Stimulated activated CD4-positive, alpha-beta T cell treated with anti-CD3 and anti-CD28 coated beads, Interleukin-4, amount 100 ng/mL, for 1 hour (primary cell): ENCODE results near the gene VPS54.
"Not testable (repeated sequence)": the region's sequence is repeated elsewhere in the genome, so short reads cannot be mapped to it uniquely, and the experiment has no call there.

Source experiments
- DNase-seq: peaks from one replicate; pipeline ENCODE4 v3.0.0-alpha.2; 2020

Gene VPS54

DNA sequence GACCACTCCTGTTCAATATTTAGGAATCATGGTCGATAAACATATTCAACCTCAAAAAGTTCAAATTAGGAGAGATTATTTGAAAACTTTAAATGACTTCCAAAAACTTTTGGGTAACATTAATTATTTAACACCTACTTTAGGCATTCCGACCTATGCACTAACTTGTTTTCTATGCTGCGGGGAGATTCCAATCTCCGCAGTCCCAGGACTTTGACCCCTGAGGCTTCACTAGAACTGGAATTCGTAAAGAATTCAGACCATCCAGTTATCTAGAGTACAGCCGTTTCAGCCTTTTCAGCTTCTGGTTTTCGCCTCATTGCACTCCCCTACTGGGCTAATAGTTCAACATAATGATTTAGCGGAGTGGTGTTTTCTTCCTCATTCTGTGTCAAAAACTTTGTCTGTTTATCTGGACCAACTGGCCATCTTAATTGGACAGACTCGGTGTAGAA, 26.1 kb downstream of the VPS54 start:
- not testable (repeated sequence) for DNase-seq

DNA sequence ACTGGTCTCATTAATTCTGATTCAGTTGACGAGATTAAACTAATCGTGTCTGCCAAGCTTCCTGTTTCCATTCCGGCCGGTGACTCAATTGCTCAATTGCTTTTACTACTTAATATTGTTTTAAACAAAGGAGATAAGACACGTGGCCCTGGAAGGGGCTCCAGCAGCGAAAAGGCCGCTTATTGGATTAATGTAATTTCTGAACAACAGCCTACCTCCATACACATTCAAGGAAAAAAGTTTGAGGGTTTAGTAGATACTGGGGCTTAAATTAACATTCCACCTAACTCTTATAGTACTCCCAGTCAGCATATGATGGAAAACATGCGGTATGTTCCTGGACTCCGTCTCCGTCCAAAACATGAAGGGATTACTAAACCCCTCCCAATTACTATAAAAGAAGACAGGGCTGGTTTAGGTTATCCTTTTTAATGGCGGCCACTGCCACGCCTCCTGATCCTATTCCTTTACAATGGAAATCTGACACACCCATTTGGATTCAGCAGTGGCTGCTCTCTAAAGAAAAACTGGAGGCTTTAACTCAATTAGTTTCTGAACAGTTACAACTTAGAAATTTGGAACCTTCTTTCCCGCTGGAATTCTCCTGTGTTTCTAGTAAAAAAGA, 27.1 kb downstream of the VPS54 start:
- DNase-seq: no peak

DNA sequence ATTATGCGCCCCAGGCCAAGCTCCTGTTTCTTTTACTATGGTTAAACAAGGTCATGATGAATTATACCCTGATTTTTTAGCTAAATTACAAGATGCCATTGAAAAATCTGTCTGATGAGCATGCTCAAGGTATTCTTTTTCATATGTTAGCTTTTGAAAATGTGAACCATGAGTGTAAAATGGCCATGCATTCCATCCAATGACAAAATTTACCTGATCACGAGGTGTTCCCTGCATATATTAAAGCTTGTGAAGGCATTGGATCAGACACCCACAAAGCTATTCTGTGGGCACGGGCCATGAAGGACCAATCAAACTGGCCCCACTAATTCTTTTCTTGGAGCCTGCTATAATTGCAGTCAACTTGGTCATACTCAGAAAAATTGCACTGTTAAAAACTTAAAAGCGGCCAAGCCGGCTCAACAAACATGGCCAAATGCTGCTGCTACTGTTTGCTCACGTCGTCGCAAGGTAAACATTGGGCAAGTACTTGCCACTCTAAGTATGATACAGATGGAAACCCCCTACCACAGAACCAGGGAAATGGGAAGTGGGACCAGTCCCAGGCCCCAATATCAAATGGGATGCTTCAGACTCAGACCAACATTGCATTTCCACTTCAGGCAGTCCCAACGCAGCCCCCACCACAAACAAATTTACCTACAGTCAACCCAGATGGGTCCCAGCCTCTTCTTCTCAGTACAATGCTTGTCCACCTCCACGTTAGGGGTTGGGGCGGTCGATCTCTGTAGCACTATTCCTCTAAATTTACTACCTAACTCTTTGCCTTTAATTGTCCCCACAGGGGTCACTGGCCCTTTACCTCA, 27.8 kb downstream of the VPS54 start:
- not testable (repeated sequence) for DNase-seq

DNA sequence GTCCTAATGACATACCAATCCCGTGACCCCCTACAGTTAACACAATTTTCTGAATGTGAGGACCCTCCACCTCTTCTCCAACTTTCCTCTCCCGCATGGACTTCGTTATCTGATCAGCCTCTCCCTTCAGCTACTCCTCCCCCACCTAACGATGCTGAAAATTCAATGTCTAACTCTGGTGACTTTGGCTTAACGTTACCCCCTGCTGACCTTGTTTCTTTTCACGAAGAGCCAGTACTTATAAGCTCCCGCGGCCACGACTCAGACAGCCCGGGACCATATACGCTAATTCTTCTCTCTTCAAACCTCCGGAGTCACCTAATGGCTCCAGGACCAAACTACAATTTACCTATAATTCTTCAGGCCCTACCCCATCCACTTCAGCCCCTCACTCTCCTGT, 29.2 kb downstream of the VPS54 start:
- DNase-seq: no peak

DNA sequence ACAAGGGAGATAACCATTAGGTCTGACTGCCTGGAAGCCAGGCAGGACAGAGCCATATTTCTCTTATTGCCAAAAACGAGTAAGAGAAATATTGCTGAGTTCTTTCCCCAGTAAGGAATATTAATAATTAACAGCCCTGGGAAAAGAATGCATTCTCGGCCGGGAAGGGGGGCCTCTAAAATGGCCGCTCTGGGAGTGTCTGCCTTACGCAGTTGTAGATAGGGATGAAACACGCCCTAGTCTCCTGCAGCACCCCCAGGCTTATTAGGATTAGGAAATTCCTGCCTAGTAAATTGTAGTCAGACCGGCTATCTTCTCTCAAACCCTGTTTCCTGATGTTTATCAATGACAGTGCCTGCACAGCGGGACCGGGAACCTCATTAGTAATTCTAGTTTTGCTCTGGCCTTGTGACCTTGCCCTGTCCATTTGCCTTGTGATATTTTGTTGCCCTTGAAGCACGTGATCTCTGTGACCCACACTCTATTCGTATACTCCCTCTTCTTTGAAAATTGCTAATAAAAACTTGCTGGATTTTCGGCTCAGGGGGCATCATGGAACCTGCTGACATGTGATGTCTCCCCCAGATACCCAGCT, 30.3 kb downstream of the VPS54 start:
- DNase-seq: not testable (repeated sequence)

DNA sequence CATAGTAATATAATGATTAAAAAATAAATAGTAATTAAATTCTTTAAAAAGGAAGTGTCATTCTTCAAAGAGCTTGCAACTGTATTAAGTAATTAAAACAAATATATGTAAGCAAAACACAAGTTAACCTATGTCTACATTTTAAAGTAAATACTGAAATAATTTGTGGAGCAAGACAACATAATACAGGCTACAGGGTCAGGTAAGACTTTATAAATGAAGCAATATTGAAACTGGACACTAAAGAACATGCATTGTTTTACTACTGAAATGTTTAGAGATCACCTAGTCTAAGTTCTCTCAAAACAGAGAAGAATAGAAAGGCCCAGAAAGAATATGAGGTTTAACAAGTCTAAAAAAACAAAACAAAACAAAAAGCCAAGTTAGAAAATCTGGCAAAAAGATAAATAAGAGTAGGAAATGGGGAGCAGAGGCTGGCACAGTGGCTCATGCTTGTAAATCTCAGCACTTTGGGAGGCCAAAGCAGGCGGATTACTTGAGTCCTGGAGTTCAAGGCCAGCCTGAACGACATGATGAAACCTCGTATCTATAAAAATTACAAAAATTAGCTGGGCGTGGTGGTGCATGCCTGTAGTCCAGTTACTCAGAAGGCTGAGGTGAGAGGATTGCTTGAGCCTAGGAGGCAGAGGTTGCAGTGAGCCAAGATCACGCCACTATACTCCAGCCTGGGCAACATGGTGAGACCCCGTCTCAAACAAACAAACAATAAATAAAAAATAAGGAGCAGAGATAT, 34.4 kb downstream of the VPS54 start:
- no peak for DNase-seq

DNA sequence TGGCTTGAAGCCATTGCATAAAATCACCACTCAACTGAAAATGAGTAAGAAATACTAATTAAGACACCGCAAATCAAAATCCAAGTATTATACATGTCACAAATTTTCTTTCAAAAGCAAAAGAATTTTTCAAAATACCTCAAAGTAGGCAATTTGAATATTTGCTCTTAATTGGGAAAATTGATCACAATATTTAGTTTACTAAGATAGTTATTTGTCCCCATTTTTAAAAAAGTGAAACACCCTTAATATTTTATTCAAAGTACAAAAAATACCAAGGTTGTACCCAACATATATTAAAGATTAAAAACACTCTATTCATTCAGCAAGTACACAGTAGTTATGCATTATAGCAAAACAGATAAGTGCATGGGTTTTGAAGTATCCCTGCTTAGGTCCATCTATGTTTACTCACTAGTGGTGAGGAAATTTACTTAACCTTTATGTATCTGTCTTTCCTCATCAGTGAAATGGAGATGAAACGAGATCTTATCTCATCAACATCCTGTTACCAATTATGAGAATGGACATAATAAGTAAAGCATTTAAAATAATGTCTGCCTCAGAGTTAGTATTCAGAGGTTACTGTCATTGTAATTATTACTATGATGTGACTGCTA, 35.1 kb downstream of the VPS54 start:
- DNase-seq: no peak

DNA sequence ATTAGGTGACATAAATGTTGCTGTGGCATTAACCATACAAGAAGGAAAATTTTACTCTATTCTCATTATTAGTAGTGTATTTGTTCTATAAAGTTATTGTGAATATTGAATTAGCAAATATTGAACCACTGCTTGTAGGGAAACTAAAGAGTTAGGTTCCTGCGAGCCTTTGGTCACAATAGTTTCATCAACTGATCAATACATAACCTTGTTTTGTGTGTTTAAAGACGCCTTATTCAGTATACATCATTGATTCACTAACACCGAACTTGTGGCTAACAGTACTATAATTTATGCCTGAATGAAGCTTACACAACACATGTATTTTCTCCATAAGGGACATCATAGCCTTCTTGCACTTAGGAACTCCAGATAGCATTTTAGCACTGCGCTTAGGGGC, 36.9 kb downstream of the VPS54 start:
- no peak for DNase-seq

DNA sequence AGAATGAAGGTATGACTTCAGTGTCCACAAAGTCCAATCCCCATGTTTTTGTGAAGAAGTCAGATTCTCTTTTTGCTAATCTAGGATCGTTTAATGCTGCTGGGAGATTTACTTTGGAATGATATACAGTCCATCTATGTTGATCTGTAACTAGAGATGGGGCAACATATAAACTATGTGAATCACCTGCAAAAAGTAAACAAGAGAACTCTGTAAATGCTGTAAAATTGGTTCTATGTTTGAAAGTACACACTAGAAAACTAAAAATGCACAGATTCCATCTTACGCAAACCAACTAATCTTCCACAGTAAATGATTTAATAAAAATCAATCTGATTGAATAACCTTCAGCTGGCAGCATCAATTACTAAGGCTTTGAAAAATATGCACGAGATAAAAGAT, 37.5 kb downstream of the VPS54 start:
- DNase-seq: no peak

DNA sequence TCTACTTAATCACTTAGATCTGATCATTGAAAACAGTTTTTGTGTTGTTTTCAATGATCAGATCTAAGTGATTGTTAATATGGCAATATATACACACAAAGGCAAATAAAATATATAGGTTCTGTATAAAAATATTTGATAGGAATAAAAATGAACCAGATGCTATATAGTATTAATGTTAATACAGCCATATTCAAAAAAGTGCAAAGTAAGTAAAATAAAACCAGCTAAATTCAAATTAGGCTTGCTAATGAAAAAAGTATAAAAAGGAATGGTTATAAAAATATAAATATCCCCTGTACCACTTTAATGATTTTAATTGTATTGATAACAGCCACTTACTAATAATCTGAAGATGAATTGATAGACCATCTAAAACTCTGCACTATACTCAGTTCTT, 38.4 kb downstream of the VPS54 start:
- no peak for DNase-seq

DNA sequence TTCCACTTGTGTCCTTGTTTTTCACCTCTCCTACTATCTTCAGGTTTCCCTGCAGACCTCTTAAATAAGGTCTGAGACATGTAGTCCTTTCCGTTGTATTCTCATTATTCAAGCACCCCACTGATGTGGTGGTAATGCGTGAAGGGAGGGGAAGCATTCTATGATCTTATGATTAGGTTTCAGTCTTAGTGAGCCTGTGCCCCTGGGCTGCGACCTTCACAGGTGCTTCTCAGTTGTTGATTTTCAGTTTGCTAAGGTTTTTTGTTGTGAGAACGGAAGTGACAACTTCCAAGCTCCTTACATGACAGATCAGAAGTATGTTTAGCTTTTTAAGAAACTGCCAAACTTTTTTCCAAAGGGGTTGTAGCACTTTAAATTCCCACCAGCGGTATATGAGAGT, 41.3 kb downstream of the VPS54 start:
- DNase-seq: peak; percentile 11

DNA sequence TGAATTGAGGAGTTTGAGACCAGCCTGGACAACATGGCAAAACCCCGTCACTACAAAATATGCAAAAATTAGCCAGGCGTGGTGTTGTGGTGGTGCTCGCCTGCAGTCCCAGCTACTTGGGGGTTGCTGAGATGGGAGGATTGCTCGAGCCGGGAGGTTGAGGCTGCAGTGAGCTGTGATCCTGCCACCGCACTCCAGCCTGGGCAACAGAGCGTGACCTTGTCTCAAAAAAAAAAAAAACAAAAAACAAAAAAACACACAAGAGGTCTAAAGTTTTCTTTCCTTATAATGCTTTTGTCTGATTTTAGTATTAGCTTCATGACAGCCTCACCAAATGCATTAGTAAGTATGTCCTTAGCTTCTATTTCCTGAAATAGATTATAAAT, 43.1 kb downstream of the VPS54 start:
- DNase-seq: no peak

DNA sequence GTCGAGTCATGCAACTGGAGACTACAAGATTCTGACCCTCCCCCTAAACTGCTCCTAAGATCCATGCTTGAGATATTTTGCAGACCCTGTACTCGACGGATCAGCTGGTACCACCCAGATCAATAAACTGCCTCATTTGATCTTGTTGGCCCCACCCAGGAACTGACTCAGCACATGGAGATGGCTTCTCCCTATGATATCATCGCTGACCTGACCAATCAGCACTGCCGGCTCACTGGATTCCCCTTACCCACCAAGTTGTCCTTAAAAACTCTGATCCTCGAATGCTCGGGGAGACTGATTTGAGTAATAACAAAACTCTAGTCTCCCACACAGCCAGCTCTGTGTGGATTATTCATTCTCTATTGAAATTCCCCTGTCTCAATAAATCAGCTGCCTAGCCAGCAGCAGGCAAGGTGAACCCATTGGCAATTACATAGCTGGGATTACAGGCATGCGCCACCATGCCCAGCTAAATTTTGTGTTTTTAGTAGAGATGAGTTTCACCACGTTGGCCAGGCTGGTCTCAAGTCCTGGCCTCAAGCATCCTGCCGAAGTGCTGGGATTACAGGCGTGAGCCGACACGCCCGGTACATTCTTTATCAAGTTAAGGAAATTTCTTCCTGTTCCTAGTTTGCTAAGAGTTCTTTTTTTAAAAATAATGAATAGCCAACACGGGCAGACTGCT, 43.6 kb downstream of the VPS54 start:
- peak; percentile 13 for DNase-seq

DNA sequence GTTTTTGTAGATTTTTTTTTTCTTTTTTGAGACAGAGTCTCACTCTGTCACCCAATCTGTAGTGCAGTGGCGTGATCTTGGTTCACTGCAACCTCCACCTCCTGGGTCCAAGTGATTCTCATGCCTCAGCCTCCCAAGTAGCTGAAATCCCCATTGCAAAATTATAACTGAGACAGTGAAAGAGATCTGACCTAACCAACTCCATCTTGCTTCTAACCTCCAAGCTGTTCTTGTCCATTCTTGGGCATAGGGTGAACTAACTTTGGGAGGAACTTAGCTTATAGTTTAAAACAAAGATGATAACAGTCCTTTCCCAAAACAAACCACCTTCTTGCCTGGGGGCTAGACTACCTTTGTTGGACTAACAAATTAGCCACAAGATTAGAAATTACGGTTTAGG, 44.2 kb downstream of the VPS54 start:
- not testable (repeated sequence) for DNase-seq

DNA sequence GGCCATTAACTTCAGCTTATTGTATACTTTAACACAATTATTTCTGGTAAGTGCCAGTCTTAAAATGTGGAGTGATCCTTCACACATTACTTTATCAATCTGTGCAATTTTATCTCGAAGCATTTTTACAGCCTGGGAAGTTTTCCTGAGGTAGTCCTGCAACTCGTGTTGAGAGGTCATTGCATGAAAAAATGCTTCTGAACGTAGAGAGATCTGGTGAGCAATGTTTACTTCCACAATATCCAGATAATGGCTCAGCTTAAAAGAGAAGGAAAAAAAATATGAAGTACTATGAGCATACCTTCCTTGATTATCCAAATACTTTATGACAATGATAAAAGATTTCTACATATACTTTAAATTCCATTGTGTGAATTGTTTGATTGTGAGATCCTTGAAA, 57.0 kb downstream of the VPS54 start:
- DNase-seq: no peak

DNA sequence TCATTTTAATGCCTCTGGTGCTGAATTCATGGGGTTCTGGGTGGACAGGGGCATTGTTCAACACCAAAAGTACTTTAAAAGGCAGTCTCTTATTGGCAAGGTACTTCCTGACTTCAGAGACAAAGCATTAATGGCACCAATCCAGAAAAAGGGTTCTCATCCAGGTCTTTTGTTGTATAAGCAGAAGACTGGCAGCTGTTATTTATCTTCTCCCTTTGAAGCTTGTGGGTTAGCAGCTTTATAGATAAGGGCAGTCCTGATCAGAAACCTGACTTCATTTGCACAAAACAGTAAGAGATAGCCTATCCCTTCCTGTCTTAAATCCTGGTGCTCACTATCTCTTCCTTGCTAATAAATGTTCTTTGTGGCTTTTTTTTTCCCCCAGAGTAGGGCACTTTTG, 68.8 kb downstream of the VPS54 start:
- no peak for DNase-seq

DNA sequence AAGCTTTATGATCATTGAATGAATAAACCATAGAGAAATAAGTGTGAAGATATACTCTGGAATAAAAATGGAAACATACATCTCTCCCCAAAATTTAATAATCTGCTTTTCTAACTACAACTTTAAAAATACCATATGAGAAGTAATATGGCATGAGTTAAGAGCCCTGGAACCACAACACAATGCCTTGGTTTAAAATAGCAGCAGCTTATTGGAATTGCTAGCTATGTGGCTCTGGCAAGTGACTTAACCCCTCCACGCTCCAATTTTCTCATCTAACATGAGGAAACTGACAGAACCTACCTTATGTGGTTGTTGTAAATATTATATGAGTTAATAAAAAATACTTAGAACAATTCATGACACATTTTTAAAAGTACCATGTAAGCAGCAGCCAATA, 76.4 kb downstream of the VPS54 start:
- DNase-seq: no peak

DNA sequence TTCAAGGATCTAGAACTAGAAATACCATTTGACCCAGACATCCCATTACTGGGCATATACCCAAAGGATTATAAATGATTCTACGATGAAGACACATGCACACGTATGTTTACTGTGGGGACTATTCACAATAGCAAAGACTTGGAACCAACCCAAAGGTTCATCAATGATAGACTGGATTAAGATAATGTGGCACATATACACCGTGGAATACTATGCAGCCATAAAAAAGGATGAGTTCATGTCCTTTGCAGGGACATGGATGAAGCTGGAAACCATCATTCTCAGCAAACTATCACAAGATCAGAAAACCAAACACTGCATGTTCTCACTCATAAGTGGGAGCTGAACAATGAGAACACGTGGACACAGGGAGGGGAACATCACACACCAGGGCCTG, 87.1 kb downstream of the VPS54 start:
- DNase-seq: not testable (repeated sequence)

DNA sequence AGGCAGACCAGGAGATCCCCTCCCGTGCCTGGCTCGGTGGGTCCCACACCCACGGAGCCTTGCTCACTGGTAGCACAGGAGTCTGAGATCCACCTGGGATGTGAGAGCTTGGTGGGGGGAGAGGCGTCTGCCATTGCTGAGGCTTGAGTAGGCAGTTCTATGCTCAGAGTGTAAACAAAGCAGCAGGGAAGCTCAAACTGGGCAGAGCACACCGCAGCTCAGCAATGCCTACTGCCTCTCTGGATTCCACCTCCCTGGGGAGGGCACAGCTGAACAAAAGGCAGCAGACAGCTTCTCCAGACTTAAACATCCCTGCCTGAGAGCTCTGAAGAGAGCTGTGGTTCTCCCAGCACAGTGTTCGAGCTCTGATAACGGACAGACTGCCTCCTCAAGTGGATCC, 92.4 kb downstream of the VPS54 start:
- no peak for DNase-seq

DNA sequence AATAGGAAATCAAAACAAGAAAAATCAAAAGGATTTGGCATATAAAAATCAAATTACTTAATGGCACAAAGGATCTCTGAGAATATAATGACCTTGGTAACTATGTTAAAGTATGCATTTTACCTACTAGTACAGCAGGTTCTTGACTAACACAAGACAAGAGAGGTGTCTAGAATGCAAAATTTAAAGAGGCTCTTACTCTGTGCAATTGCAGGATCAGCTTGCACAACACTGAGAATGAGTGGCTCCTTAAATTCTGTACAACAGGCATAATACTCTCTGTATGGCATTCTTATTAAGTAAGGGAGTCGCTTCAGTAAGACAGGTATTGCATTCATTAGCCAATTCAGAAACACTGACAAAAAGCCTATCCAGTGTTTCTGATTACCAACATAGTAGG, 104.9 kb downstream of the VPS54 start:
- no peak for DNase-seq

DNA sequence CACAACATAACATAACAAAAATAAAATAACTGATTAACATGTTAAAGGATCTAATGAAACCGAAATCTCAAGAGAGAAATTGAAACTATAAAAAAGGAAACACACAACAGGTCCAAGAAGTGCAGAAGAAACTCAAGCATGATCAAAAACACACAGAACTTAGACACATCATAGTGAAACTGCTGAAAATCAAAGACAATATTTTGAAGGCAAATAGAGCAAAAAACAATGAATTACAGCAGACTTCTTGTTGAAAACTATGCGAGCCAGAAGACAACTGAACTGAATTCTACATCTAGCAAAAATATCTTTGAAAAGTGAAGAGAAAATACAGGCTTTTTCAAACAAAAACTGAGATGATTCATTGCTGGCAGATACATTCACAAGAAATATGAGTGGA, 116.2 kb downstream of the VPS54 start:
- DNase-seq: no peak

DNA sequence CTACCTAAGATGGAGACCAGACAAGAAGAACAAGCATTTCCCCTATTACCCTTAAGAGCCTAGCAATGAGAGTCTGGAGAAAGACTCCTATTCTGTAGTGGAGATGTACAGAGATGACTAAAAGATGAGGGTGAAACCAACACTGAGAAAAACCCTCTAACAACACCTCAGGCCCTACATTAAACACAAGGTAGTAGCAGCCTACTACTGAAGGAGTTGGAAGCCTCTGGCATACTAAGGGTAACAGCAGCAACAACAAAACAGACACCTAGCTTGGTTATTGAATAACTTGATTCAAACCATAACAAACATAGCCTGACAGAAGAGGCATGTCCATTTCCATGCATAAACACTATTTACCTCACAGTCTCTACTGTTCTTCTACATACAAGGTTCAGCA, 117.1 kb downstream of the VPS54 start:
- no peak for DNase-seq
